Measurements from ENCODE around the gene NUP133. TPM values are rescaled to one million over a fixed set of nuclear protein-coding genes. Genes with fewer than 3 reads are reported as not detected.
A peak's percentile ranks its signal among the peaks of the same experiment; 100 is the strongest.

The NUP133 gene
- total and polyA plus RNA-seq, 2 donors from 2014 or later: 15.9 to 35.0 TPM

- intact Hi-C loops (cut with DNase I): no loop called here
- peaks cover 0 to 1% (median under 1%) of the 10 kb centered on the region in 3 donors for H3K36me3 ChIP-seq (ENCODE audit: control insufficient read depth in 2 of 3, insufficient read depth in 3 of 3, low read length in 3 of 3)
- DNase-seq (no peak), FAIRE-seq (no peak)
- H3K9ac ChIP-seq (ENCODE audit: low read length in 3 of 3): no peak overlapping the region
- H3K27ac ChIP-seq (ENCODE audit: low read depth in 2 of 2, low read length in 2 of 2): no peak overlapping the region
- peaks cover 0 to 11% (median 0%) of the 10 kb centered on the region in 3 donors for H3K4me1 ChIP-seq (ENCODE audit: control insufficient read depth in 2 of 3, insufficient read depth in 2 of 3, low read depth in 1 of 3, low read length in 3 of 3)
- no peak overlapping the region for H3K4me3 ChIP-seq (ENCODE audit: low read length in 3 of 3)
- H3K9me3 ChIP-seq (ENCODE audit: control insufficient read depth in 2 of 3, insufficient read depth in 1 of 3, low read length in 3 of 3): no peaks in the 10 kb centered on the region
- H3K27me3 ChIP-seq (ENCODE audit: control insufficient read depth, insufficient read depth, low read length): no peaks in the 10 kb centered on the region
- TF ChIP-seq, protein P1, sequence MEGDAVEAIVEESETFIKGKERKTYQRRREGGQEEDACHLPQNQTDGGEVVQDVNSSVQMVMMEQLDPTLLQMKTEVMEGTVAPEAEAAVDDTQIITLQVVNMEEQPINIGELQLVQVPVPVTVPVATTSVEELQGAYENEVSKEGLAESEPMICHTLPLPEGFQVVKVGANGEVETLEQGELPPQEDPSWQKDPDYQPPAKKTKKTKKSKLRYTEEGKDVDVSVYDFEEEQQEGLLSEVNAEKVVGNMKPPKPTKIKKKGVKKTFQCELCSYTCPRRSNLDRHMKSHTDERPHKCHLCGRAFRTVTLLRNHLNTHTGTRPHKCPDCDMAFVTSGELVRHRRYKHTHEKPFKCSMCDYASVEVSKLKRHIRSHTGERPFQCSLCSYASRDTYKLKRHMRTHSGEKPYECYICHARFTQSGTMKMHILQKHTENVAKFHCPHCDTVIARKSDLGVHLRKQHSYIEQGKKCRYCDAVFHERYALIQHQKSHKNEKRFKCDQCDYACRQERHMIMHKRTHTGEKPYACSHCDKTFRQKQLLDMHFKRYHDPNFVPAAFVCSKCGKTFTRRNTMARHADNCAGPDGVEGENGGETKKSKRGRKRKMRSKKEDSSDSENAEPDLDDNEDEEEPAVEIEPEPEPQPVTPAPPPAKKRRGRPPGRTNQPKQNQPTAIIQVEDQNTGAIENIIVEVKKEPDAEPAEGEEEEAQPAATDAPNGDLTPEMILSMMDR (IDR thresholded peaks at IDR 0.05; ENCODE audit: borderline replicate concordance, extremely low read depth, insufficient read depth): no peak
Observed at GRCh38 chr1:229509576-229509975, 1.4 kb upstream of the NUP133 start.

DNA sequence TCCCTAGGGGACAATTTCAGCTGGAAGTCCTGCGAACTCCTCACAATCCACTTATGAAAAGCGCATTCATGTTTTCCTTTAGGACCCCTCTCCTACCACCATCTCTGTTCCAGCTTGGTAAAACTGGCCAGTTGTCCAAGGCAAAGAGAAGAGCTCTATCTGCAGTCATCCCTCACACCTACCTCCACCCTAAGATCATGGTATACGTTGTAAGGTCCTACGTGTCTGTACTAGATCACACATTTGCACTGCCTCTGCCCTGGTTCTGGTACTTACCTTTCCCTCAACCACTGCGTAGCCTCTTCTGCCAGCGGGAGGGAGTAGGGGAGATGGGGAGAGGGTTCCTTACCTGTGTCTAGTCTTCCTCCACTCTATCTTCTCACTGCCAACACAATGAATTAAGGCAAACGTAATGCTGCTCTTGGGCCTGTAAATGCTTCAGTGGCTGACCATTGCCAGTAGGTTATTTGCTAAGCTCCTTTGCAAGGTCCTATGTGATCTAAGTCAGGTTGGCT is 739 bp upstream of the NUP133 start:
- peak overlapping the region; percentile 78 to 87 for H3K27ac ChIP-seq (ENCODE audit: low read depth in 2 of 2, low read length in 2 of 2)
- H3K4me1 ChIP-seq (ENCODE audit: control insufficient read depth in 2 of 3, insufficient read depth in 2 of 3, low read depth in 1 of 3, low read length in 3 of 3): peaks cover 0 to 11% (median 0%) of the 10 kb centered on the region in 3 donors
- peak in 1 of 5 donors; percentile 37 for DNase-seq
- no peaks in the 10 kb centered on the region for H3K27me3 ChIP-seq (ENCODE audit: control insufficient read depth, insufficient read depth, low read length)
- TF ChIP-seq, protein P1 (IDR thresholded peaks at IDR 0.05; ENCODE audit: borderline replicate concordance, extremely low read depth, insufficient read depth): no peak
- intact Hi-C loops (cut with DNase I): no loop called here
- H3K9ac ChIP-seq (ENCODE audit: low read length in 3 of 3): peak overlapping the region; percentile 76 to 91 (median 77)
- H3K9me3 ChIP-seq (ENCODE audit: control insufficient read depth in 2 of 3, insufficient read depth in 1 of 3, low read length in 3 of 3): no peaks in the 10 kb centered on the region
- peak overlapping the region; percentile 91 to 93 (median 92) for H3K4me3 ChIP-seq (ENCODE audit: low read length in 3 of 3)
- peaks cover 2 to 5% (median 3%) of the 10 kb centered on the region in 3 donors for H3K36me3 ChIP-seq (ENCODE audit: control insufficient read depth in 2 of 3, insufficient read depth in 3 of 3, low read length in 3 of 3)
- FAIRE-seq: no peak

DNA sequence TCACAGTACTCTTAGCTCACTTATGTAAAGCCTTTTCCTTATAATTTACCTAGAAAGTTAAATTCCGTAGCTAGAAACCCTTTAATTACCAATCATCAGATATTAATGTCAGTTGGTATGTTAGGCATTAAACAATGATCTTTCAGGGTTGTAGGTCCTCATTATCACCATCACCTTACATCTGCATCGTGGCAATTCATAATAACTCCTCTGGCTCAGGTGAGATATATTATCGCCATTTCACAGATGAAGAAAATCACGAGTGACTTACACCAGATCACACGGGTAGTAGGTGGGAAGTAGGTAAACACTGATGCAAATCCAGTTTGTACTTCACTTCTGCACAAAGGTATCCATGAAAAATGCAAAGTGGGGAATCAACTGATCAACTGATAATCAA is 639 bp downstream of the NUP133 start:
- no peak for FAIRE-seq
- TF ChIP-seq, protein P1 (IDR thresholded peaks at IDR 0.05; ENCODE audit: borderline replicate concordance, extremely low read depth, insufficient read depth): no peak
- DNase-seq: no peak

More for the DNA sequence above, 639 bp downstream of the NUP133 start:
- H3K4me1 ChIP-seq (ENCODE audit: control insufficient read depth in 2 of 3, insufficient read depth in 2 of 3, low read depth in 1 of 3, low read length in 3 of 3): peaks cover 0 to 11% (median 0%) of the 10 kb centered on the region in 3 donors
- peak overlapping the region; percentile 78 to 87 for H3K27ac ChIP-seq (ENCODE audit: low read depth in 2 of 2, low read length in 2 of 2)
- H3K9me3 ChIP-seq (ENCODE audit: control insufficient read depth in 2 of 3, insufficient read depth in 1 of 3, low read length in 3 of 3): no peaks in the 10 kb centered on the region
- H3K4me3 ChIP-seq (ENCODE audit: low read length in 3 of 3): peak overlapping the region; percentile 91 to 99 (median 92)
- peaks cover 2 to 5% (median 3%) of the 10 kb centered on the region in 3 donors for H3K36me3 ChIP-seq (ENCODE audit: control insufficient read depth in 2 of 3, insufficient read depth in 3 of 3, low read length in 3 of 3)
- no peaks in the 10 kb centered on the region for H3K27me3 ChIP-seq (ENCODE audit: control insufficient read depth, insufficient read depth, low read length)
- intact Hi-C loops (cut with DNase I): no loop called here
- H3K9ac ChIP-seq (ENCODE audit: low read length in 3 of 3): peak overlapping the region; percentile 76 to 92 (median 91)
